AG20443 (cell line): Measurements from ENCODE around the gene PRTFDC1.
"Not testable (repeated sequence)": the region's sequence is repeated elsewhere in the genome, so short reads cannot be mapped to it uniquely, and the experiment has no call there.

Experiments used
- DNase-seq: peaks from one replicate; pipeline ENCODE4 v3.0.0; 2012; ENCODE audit warnings: low spot score, mixed read lengths

The PRTFDC1 gene, protein sequence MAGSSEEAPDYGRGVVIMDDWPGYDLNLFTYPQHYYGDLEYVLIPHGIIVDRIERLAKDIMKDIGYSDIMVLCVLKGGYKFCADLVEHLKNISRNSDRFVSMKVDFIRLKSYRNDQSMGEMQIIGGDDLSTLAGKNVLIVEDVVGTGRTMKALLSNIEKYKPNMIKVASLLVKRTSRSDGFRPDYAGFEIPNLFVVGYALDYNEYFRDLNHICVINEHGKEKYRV

DNA sequence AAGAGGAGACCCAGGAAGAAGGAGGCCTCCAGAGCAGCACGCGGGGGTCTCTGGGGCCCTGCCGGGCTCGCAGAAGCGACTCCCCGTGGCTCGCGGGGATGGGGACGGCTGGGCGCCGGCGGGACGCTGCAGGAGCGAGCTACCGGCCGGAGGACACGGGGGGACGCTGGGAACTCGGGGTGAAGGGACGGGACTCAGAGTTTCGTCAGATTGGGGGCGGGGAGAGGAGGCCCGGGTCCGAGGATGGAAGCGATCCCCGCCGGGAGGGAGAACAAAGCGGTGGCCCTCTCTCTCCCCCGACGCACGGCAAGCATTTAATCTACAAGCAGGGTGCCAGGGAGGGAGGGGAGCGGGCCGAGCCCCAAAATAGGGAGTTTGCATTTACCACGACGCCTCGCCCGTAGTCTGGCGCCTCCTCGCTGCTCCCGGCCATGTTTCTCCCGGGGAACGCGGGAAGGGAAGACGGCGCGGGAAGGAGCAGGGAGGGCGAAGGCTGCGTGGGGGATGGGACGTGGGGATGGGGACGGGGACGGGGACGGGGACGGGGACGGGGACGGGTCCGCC, at the start of gene PRTFDC1:
Gene PRTFDC1 (minus strand): TSS at position 464 of the 564 bp plus-strand sequence. CDS start 31 bp downstream, at position 433.
- DNase-seq = peak; percentile 65

DNA sequence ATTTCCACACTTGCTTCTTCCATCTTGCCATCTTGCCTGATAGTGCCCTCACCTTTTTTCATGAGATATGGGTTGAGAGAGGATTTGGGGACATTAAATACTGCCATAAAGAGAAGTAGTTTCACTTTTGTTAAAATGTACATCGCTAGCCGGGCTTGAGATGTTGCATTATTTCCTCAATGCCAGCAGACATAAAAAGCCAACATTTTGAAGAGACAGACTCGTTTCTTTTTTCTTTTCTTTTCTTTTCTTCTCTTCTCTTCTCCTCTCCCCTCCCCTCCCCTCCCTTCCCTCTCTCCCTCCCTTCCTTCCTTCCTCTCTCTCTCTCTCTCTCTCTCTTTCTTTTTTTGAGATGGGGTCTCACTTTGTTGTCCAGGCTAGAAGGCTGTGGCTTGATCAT, 45.6 kb upstream of the PRTFDC1 start:
- no peak for DNase-seq

DNA sequence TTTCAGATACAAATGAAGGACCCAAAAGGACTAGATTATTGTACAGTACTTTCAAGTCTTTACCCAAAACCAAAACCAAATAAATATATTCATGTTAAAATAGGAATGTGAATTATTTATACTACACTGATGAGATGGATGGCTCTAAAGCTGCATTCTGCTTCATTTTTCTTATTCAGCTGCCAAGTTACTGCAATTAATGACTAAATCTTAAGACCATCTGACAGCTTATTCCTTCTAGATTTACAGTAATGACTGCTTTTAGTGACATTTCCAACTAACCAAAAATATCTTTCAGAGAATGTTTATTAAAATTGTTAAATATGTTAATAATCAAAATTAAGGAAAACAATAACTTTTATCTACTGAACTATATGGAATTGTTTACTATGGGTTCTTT, 42.7 kb upstream of the PRTFDC1 start:
- DNase-seq = no peak

DNA sequence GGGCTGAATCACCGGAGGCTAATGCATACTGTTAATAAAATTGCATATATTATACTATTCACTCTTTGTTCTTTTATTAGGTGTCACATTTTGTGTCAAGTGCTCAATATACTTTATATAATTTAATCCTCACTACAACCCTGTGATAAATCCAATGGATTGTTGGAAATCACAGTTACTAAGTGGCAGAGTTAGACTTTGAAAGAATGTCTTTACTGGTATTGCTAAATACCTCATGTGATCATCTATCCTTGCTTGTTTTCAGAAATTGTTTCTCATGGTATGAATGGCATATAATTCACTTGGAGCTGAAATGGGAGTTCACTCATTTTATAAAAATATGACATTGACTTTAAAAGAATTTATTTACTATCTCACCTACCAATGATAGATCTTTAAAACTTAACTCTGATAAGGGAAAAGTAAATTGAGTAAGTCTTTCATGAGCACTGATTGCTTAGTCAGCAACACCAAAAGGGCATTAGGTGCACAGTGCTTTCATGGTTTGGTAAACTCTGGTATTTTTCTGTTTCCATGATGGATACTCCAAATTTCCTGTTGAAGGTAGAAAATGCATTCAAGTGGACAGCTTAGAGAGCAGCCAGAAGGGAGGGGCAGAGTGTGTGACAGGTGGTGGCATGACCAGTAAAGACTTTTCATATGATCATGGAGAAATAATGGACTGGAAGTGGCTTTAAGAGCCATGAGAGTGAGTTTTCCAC, 41.0 kb upstream of the PRTFDC1 start:
- no peak for DNase-seq

DNA sequence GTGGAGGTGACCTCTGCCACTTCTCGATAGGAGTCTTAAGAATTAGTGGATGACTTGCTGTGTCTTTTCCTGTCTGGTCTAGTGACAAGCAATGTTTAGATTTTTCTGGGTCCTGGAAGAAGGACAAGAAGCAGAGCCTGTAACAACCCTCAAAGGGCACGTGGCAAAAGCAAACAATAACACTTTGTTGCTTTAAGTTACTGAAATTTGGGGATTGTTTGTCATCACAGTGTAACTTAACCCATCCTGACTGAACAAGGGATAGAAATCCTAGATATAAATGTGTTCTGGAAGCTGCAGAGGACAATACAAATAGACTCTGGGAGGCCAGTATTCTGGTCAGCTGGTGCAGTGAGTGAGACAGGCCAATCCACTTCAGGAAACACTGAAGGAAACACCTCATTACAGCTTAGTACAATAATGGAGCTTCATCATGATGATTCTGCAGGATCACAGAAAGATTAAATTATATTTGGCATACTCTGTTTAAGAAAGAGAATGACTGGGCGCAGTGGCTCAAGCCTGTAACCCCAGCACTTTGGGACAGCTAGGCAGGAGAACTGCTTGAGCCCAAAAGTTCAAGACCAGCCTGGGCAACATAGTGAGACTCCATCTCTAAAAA, 40.2 kb upstream of the PRTFDC1 start:
- no peak for DNase-seq

DNA sequence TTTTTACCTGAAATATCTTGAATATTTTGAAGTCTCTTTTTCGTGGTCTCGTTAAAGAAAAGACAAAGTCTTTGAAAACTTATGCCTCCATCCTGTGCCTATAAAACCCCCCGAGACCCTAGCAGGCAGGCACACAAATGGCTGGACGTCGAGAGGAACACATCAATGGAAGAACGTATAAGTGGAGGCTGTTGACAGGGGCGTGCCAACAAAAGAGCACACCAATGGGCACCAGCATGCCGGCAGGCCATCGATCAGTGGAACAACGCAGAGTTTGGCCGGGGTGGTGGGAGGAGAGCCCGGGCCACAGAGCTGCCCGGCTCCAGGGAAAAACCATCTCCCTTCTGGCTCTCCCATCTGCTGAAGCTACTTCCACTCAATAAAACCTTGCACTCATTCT, 38.9 kb upstream of the PRTFDC1 start:
- DNase-seq = no peak

DNA sequence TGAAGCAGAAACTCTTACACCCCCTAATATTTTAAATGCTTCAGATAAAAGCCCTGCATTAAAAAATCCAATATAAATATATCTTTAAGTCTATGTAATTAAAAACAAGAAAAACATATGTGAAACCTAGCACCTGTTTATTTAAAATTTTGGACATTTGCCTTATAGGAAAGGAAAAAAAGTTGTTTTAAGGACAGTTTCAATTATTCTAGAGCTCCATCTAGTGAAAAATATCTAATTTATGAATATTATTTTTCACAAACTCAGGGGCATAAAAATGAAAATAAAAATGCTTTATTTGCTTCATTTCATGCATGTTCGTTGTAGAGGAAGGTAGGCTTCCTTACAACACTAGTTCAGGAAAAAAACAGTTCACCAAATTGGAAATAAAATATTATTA, 37.5 kb upstream of the PRTFDC1 start:
- no peak for DNase-seq

DNA sequence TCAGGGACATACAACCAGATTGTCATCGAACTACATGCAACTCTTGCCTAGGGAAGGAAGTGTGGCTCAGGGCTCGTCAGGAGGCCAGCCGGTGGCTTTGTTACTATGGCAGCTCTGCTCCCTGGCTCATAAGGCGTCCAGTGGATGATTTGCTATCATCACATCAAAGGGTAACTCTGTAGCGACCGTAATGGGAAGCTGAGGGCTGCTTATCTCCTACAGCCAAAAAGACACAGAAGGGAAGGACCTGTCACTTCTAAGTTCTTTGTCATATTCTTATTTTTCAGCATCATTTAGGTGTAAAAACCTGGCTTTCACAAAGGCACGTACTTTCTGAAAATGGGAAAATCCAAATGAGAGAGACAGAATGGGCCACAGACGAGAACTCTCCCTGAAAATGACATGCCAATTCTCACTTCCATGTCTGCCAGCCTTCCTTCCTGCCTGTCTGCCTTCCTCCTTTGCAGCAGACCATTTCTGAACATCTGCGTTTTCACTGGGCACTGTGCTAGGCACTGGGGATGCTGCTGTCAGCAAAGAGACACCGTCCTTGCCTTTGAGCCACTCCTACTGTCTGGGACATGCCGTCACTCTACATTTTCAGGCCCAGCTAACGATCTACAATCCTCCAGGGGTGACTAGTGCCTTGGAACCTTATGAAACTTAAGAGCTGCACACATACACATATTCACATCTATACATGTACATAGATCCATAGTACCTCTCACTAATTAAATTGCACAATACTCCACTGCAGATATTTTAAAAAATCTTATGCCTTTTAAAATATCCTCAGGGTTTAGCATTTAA, 36.6 kb upstream of the PRTFDC1 start:
- no peak for DNase-seq

DNA sequence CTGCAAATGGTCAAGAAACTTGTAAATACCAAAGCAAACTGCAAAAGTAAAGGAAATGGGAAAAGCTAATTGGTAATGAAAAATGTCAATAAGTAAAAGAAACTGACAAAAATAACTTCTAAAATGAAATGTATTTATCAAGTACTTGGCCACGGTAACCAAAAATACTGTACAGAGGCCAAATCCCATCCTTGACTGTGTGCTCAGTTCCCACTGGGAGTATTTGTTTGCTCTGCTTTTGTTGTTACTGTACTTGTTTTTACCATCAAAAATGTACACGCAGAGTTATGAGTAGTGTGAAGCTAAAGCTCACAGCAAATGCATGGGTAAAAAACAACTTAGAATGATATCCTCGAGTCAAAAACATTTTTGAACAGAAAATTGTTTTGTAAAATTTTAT, 32.5 kb upstream of the PRTFDC1 start:
- no peak for DNase-seq

DNA sequence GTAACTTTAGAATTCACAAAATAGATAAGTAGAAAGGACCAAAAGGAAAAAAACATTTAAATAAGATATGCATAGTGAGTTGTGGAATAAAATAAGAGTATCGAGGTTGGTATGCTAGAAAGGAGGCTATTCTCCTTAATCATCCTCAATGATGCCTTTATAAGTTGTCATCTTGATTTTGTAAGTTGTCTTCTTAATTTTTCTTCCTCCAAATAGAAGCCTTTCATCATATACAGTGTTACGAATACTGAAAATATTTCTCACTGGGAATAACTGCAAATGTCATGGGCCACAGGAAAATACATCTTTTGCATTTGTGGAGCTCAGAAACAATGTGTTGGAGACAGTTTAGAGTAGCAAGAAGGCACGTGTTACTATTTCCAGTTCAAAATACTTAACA, 31.5 kb upstream of the PRTFDC1 start:
- peak; percentile 26 for DNase-seq

DNA sequence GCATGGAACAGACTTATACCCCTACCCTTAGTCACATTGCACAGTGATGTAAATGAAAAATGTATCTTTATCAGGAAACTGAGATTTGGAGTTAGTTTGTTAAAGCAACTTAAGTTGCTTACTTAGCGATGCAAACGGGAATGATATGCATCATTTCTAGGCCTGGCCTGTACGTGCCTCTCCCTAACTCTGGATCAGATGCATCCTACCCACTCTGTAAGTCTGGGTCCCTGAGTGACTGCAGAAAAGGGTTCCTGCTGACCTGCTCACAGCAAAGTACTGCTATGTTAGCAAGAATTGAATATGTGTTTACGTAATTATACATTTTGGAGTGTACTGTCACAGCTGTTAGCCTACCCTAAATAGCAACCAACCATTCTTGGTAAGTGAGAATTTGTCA, 30.7 kb upstream of the PRTFDC1 start:
- DNase-seq = no peak

DNA sequence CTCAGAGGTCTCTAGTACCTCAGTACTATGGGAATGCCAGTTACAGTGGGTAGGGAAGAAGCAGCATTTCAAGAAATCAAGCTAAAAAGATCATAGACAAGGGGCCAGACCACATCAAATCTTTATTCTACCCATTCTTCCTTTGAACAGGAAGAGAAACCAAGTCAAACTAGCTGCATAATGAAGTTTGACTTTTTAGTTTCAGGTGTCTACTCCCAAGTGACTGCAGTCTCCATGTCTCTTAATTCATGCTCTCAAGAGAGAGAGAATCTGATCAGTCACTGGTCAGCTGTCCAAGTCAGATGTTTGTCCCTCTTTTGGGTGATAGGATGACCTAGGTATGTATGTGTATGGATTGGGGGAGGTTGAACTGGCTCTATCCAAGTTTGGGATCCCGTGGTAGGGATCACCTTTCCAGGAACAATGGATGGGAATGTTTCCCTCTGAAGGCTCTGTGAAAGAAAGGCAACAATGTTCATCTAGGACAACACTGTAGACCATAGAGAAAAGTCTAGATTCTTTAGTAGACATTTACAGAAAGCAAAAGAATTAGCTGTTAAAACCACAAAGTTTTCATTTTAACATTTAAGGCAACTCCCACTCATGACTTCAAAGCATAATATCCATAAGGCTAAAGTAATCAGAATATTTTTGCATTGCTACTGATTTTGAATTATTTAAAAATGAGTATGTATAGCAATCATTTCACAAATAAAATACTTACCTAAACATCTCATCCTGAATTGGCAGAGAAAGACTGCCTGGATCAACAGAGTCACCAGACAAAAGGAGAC, 30.1 kb upstream of the PRTFDC1 start:
- no peak for DNase-seq

DNA sequence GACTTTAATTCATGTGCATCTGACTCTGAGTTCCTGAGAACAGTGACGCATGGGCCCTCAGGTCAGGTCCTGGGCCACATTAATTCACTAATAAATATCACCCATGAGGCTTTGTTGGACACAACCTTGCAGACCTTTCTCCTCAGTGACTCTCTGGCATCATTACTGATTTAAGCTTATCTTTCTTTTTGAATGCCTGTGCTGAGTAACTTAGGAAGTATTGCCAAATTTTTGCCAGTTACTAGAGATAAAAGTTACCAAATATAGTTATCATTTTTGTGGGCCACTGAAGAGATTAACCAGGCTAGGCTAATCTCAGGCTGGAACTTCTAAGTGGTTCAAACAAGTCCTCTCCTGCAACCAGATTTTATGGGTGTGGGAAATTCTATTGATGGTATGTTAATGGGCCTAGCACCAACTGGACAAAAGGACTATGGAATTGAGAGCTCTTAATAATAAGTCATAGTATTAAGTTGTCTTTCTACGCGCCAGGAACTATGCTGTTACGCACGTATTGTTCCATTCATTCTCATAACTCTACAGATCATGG, 28.8 kb upstream of the PRTFDC1 start:
- DNase-seq = no peak

DNA sequence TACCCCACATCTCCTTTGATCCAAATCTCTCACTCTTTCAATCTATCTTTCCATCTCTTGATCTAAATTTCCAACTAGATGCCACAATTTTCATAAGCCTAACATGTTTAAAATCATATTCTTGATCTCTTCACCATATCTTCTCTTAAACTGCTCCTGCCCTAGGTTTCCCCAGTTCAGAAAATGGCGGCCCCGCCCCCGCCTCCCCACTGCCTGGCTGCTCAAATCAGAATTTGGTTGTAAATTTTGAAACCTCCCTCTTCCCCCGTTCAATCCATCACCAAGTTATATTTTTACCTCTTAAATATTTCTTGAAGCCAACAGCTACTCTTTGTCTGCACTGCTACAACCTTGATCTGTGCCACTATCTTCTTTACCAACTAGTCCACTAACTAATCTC, 27.3 kb upstream of the PRTFDC1 start:
- no peak for DNase-seq

DNA sequence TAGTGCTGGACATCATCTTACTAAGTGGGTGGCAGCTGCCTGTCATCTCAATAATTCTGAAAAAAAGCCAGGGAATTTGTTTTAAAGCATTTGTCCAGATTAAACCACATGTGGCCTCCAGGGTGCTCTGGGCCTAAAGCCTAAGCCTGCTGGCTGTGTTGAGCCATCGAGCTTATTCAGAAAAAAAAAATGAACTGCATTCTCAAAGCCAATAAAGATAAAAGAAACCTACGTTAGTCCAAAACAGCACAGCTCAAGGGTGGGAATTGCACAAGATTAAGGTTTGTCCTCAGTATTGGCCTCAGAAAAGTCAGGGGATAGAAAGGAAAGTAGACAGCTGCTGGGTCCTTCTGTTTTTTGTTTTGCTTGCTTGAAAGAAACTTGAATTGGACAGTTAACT, 22.6 kb upstream of the PRTFDC1 start:
- peak; percentile 78 for DNase-seq

DNA sequence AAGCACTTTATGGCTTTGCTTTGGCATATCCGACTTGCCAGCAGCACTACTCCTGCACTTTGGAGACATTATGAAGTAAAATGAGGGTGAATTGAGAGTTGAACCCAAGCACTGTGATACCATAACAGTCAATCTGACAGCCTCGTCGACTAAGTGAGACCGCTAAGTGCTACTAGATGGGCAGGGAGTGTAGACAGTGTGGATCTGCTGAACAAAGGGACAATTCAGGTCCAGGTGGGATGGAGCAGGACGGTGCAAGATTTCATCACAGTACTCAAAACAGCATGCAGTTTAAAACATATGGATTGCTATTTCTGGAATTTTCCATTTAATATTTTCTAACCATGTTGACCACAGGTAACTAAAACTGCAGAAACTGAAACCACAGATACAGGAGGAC, 20.8 kb upstream of the PRTFDC1 start:
- no peak for DNase-seq

DNA sequence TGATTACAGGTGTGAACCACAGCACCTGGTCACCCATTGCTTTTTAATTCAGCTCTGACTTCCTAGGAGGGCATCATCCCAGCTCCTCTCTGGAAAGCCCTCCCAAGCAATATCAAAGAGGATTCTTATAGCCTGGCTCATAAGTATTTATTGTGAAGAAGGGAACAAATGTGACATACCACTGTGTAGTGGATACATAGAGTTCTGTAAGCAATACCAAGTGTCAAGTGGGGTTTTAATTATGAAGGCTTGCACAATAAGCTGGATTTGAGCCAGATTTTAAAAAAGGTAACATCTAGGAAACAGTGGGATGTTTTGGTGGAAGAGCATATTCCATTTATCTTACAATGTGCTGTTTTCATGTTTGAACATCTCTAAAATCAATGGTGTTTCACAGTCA, 19.0 kb upstream of the PRTFDC1 start:
- DNase-seq = no peak

DNA sequence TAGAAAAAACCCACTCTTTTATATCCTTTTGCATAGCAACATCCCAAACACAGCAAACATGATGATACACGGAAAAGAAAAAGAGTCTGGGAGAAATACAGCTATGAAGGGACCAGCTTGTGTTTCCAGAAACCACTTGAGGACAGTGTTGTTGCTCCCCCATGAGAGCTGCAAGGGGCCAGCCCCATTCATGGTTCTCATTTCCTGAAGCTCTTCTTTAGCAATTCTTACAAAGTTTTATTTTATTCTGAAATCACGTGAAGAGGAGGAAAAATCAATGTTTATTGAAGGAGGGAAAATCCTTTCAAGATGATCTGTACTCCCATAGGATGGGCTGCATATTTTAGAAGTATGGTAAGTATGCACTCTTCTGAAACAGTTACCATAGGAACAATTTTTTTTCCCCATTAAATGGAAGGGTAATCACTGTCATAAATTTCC, 17.5 kb upstream of the PRTFDC1 start:
- peak; percentile 45 for DNase-seq

DNA sequence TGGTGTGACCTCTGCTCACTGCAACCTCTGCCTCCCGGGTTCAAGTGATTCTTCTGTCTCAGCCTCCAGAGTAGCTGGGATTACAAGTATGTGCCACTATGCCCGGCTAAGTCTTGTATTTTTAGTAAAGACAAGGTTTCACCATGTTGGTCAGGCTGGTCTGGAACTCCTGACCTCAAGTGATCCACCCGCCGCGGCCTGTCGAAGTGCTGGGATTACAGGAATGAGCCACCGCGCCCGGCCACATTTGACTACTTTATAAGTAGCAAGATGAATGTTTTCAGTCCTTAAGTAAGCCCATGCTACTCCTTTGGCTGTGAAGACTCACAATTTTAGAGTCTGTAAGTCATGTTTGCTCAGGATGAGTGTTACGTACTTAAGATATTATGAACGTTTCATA, 16.5 kb upstream of the PRTFDC1 start:
- DNase-seq = not testable (repeated sequence)

DNA sequence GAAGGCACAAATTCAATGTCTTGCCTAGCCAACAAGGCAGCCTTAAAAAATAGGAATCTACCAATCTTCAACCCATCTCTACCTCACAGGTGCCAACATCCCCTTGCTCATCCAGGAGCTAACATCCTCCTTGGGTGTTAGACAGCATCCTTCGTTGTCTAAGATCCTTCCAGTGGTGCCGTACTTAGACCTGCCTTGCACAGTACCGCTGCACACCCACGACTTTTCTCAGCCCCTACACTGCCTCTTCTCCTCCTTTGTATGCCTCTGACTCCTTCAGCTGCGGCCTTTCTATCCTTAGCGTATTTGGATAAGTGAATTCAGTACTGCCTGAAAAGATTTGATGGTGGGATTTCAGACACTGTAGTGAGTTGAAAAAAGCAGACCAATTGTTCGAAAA, 15.9 kb upstream of the PRTFDC1 start:
- DNase-seq = no peak

DNA sequence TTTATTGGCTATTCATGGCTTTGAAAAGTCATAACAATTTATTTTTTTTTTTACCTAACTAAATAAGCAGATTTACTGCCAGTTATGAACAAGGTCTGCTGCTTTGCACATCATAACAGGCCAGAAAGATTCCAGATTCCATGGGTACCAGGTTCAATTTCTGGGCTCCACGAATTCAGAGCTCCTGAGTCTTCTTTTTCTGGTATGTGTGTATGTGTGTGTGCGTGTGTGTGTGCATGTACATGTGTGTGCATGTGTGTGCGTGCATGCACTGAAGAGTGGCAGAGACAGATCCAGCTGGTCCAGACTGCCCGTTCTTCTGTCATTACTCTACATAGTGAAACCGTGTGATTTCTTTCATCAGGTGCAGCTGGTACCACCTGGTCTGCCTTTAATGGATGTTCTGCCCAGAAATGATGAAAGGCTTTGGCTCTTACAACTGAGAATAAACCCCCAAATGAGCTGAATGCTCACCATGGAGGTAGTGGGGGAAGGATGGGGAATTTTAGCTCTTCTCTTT, 14.6 kb upstream of the PRTFDC1 start:
- DNase-seq = no peak
